ENCODE results near the gene CEP97.
"Not testable (repeated sequence)": the region's sequence is repeated elsewhere in the genome, so short reads cannot be mapped to it uniquely, and the experiment has no call there.

CEP97 gene

GRCh38 chr3:101680466-101680865 is 43.9 kb upstream of the CEP97 start:
- no peak overlapping the region for H3K4me3 ChIP-seq (ENCODE audit: low read depth, low read length)
- no peak for TF ChIP-seq CTCF (IDR thresholded peaks at IDR 0.05; ENCODE audit: low read depth, low read length)

- H3K4me3 ChIP-seq (ENCODE audit: low read depth, low read length): peak overlapping the region; percentile 85
- no peak for TF ChIP-seq CTCF (IDR thresholded peaks at IDR 0.05; ENCODE audit: low read depth, low read length)
Measured at GRCh38 chr3:101685050-101685400, 39.4 kb upstream of the CEP97 start.

GRCh38 chr3:101685870-101686307 is 38.5 kb upstream of the CEP97 start:
- TF ChIP-seq CTCF (IDR thresholded peaks at IDR 0.05; ENCODE audit: low read depth, low read length): no peak
- peak overlapping the region; percentile 85 for H3K4me3 ChIP-seq (ENCODE audit: low read depth, low read length)

GRCh38 chr3:101687142-101687931 is 37.1 kb upstream of the CEP97 start:
- peak overlapping the region; percentile 85 for H3K4me3 ChIP-seq (ENCODE audit: low read depth, low read length)
- no peak for TF ChIP-seq CTCF (IDR thresholded peaks at IDR 0.05; ENCODE audit: low read depth, low read length)

- H3K4me3 ChIP-seq (ENCODE audit: low read depth, low read length): no peak overlapping the region
- no peak for TF ChIP-seq CTCF (IDR thresholded peaks at IDR 0.05; ENCODE audit: low read depth, low read length)
Measured at GRCh38 chr3:101689286-101689685, 35.1 kb upstream of the CEP97 start.

GRCh38 chr3:101690972-101691371 is 33.4 kb upstream of the CEP97 start:
- no peak overlapping the region for H3K4me3 ChIP-seq (ENCODE audit: low read depth, low read length)
- no peak for TF ChIP-seq CTCF (IDR thresholded peaks at IDR 0.05; ENCODE audit: low read depth, low read length)

- not testable (repeated sequence) for H3K4me3 ChIP-seq (ENCODE audit: low read depth, low read length)
Measured at GRCh38 chr3:101691685-101692671, 32.4 kb upstream of the CEP97 start.

Measured in WI38 (cell line).